ENCODE results near the gene FARS2. TPM values are rescaled to one million over a fixed set of nuclear protein-coding genes. Genes with fewer than 3 reads are reported as not detected.
A peak's percentile ranks its signal among the peaks of the same experiment; 100 is the strongest.

FARS2 gene
- total and polyA plus RNA-seq, 12 donors: 7.6 to 22.4 (median 20.8) TPM

DNA sequence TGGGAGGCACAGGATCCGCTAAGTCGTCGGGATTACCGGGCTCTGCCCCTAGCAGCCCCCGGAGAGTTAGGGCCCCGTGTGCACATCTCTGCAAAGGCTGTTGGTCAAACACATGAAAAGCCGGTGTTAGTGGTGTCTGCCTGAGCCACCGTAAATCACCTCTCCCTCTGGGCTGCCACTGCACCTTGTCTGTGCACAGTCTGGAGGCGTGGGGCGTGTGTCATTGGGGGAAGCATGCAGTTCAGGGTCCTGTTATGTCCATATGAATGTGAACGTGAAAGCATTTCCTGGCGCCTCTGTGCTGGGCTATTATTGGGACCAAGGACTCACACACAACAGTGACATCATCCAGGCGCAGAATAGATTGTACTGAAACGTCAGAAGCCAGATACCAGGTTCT, 439.9 kb downstream of the FARS2 start:
- peak; percentile 58 to 96 (median 91) for ATAC-seq
- WGBS, 2 donors: 57 to 58% methylated on average over 14 of the region's 14 CpGs
- Histone ChIP-seq H3K9me3 (peaks cover 0 to 4% (median 0%) of the 10 kb centered on the region in 11 donors), H3K4me1 (peaks cover 0 to 22% (median 0%) of the 10 kb centered on the region in 9 donors), H3K27me3 (no peaks in the 10 kb centered on the region), H3K27ac (peak overlapping the region in 3 of 10 donors; percentile 9 to 59 (median 38)), H3K36me3 (no peaks in the 10 kb centered on the region), H3K4me3 (no peak overlapping the region)
- DNase-seq: peak in 1 of 2 donors; percentile 42
- TF ChIP-seq, protein P1, sequence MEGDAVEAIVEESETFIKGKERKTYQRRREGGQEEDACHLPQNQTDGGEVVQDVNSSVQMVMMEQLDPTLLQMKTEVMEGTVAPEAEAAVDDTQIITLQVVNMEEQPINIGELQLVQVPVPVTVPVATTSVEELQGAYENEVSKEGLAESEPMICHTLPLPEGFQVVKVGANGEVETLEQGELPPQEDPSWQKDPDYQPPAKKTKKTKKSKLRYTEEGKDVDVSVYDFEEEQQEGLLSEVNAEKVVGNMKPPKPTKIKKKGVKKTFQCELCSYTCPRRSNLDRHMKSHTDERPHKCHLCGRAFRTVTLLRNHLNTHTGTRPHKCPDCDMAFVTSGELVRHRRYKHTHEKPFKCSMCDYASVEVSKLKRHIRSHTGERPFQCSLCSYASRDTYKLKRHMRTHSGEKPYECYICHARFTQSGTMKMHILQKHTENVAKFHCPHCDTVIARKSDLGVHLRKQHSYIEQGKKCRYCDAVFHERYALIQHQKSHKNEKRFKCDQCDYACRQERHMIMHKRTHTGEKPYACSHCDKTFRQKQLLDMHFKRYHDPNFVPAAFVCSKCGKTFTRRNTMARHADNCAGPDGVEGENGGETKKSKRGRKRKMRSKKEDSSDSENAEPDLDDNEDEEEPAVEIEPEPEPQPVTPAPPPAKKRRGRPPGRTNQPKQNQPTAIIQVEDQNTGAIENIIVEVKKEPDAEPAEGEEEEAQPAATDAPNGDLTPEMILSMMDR (IDR thresholded peaks at IDR 0.05): no peak
- intact Hi-C loops (cut with DNase I): no loop called here

DNA sequence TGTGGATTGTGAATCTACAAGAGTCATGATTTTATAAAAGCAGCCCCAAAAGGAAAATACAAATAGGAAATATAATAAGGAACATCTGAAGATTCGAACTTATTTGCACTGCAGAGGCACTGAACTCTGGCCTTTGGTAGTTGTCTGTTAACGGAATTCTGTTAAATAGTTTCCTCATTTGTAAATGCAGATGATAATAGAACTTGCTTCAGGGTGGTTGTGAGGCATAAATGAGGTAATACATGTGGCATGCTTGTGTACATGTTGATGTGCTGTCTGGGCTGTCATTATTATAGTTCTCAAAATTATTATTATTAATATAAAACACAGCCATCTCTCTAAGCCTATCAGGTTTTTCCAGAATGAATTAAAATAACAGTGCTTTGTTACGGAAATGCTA, 443.4 kb downstream of the FARS2 start:
- TF ChIP-seq, protein P1 (IDR thresholded peaks at IDR 0.05): no peak

DNA sequence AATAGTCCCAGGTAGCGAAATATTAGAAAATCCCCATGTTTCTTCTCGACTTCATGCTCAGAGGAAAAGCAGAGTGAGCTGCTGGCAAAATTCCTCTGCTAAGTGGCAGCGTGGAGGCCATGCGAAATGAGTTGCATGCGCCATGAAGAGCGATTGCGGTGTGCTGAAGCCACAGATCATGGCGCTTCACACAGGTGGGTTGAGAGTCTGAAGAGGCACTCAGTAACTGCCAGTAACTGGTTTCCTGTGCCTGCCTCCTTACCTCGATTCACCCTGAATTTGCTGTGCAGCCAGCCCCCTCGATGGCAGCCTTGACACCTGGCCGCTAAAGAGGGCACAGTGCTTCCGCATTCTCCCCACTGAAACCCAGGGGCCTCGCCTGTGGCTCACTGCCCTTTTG, 443.9 kb downstream of the FARS2 start:
- H3K27me3 ChIP-seq: no peaks in the 10 kb centered on the region
- no peak overlapping the region for H3K27ac ChIP-seq
- no peak for DNase-seq
- intact Hi-C loops (cut with DNase I): no loop called here
- no peak for ATAC-seq
- TF ChIP-seq, protein P1 (IDR thresholded peaks at IDR 0.05): no peak
- WGBS, 2 donors: 97 to 98% methylated on average over 13 of the region's 13 CpGs
- H3K4me1 ChIP-seq: peaks cover 0 to 8% (median 0%) of the 10 kb centered on the region in 9 donors
- no peak overlapping the region for H3K4me3 ChIP-seq
- no peaks in the 10 kb centered on the region for H3K9me3 ChIP-seq
- H3K36me3 ChIP-seq: no peaks in the 10 kb centered on the region

More for the DNA sequence above, 443.4 kb downstream of the FARS2 start:
- no peak for ATAC-seq
- Histone ChIP-seq H3K36me3 (no peaks in the 10 kb centered on the region), H3K9me3 (no peaks in the 10 kb centered on the region), H3K4me3 (no peak overlapping the region), H3K27me3 (no peaks in the 10 kb centered on the region), H3K27ac (no peak overlapping the region), H3K4me1 (peaks cover 0 to 9% (median 0%) of the 10 kb centered on the region in 9 donors)
- no peak for DNase-seq
- 91 to 92% methylated on average over 3 of the region's 3 CpGs for WGBS, 2 donors
- intact Hi-C loops (cut with DNase I): no loop called here

DNA sequence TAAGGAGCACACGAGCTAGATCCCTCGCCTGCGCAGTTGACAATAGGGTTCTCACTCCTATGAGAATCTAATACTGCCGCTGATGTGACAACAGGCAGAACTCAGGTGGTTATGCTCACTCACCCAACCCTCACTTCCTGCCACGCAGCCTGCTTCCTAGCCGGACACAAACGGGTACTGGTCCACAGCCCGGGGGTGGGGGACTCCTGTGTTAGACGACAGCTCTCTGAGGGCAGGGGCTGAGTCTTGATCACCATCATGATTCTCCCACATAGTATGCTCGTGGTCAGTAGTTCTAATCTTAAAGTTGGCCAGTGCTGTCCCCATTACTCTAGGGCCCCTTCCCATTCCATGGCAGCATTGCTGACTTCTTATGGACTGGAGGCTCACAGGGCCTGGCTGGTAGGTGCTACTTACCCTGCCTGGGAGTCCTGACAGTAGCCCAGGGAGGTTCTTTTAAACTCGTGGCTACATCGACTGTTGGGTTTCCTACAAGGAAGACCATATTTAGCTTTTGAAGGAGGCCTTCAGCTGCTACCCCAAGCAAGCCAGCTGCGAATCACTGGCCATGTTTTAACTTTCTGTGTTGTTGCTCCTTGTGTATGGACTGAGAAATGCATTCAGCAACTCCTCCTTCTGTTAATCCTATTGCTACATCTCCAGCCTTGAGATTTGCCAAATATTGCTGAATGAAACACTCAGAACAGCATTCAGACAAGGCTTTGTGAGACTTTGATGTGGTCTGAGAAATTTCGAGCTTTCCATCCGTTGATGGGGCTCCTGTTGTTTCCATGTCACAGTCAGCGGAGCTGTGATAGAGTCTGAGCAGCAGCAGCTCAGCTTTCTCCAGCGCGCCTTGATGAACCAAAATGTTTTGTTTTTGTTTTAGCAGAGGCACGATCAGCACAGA, 445.1 kb downstream of the FARS2 start:
- Histone ChIP-seq H3K9me3 (no peaks in the 10 kb centered on the region), H3K4me1 (peaks cover 0 to 8% (median 0%) of the 10 kb centered on the region in 9 donors), H3K36me3 (no peaks in the 10 kb centered on the region), H3K27ac (no peak overlapping the region), H3K27me3 (no peaks in the 10 kb centered on the region), H3K4me3 (no peak overlapping the region)
- intact Hi-C loops (cut with DNase I): no loop called here
- no peak for DNase-seq
- no peak for ATAC-seq
- 91% methylated on average over 19 of the region's 19 CpGs for WGBS, 2 donors
- TF ChIP-seq, protein P1 (IDR thresholded peaks at IDR 0.05): no peak

Measured in heart right ventricle (tissue), 16 donors.